HG03066 (cell line): ENCODE data around the gene RILP.
A peak's percentile ranks its signal among the peaks of the same experiment; 100 is the strongest.
"Not testable (repeated sequence)": the region's sequence is repeated elsewhere in the genome, so short reads cannot be mapped to it uniquely, and the experiment has no call there.

Experiments used
- ATAC-seq: cut with Tn5 transposase; IDR thresholded peaks from one replicate; pipeline ENCODE4 v1.9.1; 2021; ENCODE audit warnings: low read depth; ENCODE audit not compliant: unreplicated experiment

Gene RILP

GRCh38 chr17:1649844-1650501 lies at the start of gene RILP:
Gene RILP (minus strand): TSS chr17:1649866. CDS start chr17:1649804, 62 bp downstream.
- no peak for ATAC-seq

GRCh38 chr17:1697681-1698080 lies 48.0 kb upstream of the RILP start:
- ATAC-seq, result no peak

GRCh38 chr17:1695365-1695764 lies 45.7 kb upstream of the RILP start:
- no peak for ATAC-seq

- no peak for ATAC-seq
Measured at GRCh38 chr17:1693339-1693738, 43.7 kb upstream of the RILP start.

GRCh38 chr17:1690544-1691221 lies 41.0 kb upstream of the RILP start:
- no peak for ATAC-seq

GRCh38 chr17:1688405-1688804 lies 38.7 kb upstream of the RILP start:
- ATAC-seq, result not testable (repeated sequence)

GRCh38 chr17:1686086-1686485 lies 36.4 kb upstream of the RILP start:
- no peak for ATAC-seq

- peak; percentile 98 for ATAC-seq
Measured at GRCh38 chr17:1684378-1685189, 34.9 kb upstream of the RILP start, which contains the start of gene PRPF8. Gene PRPF8 (minus strand): TSS chr17:1684867. CDS start chr17:1684571, 296 bp downstream.

- ATAC-seq, result no peak
Measured at GRCh38 chr17:1683459-1683858, 33.8 kb upstream of the RILP start.

GRCh38 chr17:1676401-1676800 lies 26.7 kb upstream of the RILP start:
- no peak for ATAC-seq

- no peak for ATAC-seq
Measured at GRCh38 chr17:1673041-1673785, 23.5 kb upstream of the RILP start.

- not testable (repeated sequence) for ATAC-seq
Measured at GRCh38 chr17:1663934-1664333, 14.3 kb upstream of the RILP start.

- ATAC-seq, result no peak
Measured at GRCh38 chr17:1661045-1661444, 11.4 kb upstream of the RILP start.

- no peak for ATAC-seq
Measured at GRCh38 chr17:1658100-1658499, 8.4 kb upstream of the RILP start.

GRCh38 chr17:1653735-1654134 lies 4.1 kb upstream of the RILP start:
- ATAC-seq, result no peak

GRCh38 chr17:1652794-1653193 lies 3.1 kb upstream of the RILP start:
- ATAC-seq, result not testable (repeated sequence)

GRCh38 chr17:1651559-1651844 lies 1.8 kb upstream of the RILP start:
- no peak for ATAC-seq

- ATAC-seq, result no peak
Measured at GRCh38 chr17:1650731-1651558, 1.3 kb upstream of the RILP start.

- peak; percentile 48 for ATAC-seq
Measured at GRCh38 chr17:1648963-1649843, 463 bp downstream of the RILP start.
